Measurements from ENCODE around the gene LRRC3.

LRRC3 gene

DNA sequence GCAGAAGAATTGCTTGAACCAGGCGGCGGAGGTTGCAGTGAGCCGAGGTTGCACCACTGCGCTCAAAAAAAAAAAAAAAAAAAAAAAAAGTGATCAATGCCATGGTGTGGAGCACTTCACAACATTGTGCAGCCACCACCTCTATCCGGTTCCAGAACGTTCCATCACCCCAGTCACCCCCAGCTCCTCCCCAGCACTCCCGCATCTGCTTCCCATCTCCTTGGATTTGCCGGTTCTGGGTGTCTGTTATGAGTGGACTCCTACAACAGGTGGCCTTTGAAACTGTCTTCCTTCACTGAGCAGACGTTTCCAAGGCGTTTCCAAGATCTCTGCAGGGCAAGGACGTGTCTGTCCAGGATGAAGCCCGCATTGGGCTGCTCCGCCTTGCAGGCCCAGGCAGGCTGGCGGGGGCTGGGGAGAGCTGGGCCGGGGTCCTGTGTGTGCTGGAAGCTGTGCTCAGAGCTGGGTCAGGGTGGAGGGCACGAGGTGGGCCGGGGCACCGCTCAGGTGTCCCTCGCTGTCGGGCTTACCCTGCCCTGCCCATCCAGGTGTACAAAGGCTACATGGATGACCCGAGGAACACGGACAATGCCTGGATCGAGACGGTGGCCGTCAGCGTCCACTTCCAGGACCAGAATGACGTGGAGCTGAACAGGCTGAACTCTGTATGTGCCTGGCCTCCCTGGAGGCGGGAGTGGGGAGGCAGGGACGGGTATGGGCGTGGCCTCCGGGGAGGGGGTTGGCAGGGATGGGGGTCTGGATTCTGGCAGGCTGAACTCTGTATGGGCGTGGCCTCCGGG is 14.9 kb upstream of the LRRC3 start:
- DNase-seq = no peak

DNA sequence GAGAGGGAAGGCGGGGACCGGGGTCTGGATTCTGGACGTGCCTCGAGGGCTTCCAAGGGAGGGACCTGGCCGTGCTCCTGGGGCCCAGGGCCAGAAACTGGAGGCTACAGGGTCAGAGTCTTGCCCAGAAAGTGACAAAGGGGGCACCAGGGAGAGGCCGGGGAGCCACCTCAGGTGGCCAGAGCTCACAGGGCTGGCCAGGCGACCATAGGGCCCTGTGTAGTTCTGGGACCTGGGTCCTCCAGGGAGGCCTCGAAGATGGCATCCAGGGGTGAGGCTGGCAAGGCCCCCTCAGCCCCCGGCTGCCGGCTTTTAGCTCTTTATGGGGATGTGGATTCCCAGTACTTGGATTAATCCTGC is 14.3 kb upstream of the LRRC3 start:
- DNase-seq = no peak

DNA sequence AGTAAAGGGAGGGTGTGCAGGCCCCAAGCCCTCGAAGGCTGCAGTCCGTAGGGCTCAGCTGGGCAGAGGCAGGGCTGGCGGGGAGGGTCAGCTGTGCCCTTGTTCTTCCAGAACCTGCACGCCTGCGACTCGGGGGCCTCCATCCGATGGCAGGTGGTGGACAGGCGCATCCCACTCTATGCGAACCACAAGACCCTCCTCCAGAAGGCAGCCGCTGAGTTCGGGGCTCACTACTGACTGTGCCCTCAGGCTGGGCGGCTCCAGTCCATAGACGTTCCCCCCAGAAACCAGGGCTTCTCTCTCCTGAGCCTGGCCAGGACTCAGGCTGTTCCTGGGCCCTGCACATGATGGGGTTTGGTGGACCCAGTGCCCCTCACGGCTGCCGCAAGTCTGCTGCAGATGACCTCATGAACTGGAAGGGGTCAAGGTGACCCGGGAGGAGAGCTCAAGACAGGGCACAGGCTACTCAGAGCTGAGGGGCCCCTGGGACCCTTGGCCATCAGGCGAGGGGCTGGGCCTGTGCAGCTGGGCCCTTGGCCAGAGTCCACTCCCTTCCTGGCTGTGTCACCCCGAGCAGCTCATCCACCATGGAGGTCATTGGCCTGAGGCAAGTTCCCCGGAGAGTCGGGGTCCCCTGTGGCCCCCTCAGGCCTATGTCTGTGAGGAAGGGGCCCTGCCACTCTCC is 13.6 kb upstream of the LRRC3 start:
- DNase-seq = no peak

DNA sequence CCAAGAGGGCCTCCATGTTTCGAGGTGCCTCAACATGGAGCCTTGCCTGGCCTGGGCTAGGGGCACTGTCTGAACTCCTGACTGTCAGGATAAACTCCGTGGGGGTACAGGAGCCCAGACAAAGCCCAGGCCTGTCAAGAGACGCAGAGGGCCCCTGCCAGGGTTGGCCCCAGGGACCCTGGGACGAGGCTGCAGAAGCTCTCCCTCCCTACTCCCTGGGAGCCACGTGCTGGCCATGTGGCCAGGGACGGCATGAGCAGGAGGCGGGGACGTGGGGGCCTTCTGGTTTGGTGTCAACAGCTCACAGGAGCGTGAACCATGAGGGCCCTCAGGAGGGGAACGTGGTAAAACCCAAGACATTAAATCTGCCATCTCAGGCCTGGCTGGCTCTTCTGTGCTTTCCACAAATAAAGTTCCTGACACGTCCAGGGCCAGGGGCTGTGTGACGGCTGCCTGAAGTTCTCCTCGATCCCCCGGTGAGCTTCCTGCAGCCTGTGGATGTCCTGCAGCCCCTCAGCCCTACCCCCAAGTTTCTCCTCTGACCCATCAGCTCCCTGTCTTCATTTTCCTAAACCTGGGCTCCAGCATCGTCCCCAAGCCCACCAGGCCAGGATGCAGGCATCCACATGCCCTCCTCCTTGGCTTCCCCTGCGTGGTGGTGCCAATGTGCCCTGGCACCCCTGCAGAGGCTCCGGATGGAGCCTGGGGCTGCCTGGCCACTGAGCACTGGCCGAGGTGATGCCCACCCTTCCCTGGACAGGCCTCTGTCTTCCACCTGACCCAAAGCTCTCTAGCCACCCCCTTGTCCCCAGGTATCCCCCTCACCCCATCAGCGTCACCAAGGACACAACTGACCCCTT is 12.8 kb upstream of the LRRC3 start:
- no peak for DNase-seq

DNA sequence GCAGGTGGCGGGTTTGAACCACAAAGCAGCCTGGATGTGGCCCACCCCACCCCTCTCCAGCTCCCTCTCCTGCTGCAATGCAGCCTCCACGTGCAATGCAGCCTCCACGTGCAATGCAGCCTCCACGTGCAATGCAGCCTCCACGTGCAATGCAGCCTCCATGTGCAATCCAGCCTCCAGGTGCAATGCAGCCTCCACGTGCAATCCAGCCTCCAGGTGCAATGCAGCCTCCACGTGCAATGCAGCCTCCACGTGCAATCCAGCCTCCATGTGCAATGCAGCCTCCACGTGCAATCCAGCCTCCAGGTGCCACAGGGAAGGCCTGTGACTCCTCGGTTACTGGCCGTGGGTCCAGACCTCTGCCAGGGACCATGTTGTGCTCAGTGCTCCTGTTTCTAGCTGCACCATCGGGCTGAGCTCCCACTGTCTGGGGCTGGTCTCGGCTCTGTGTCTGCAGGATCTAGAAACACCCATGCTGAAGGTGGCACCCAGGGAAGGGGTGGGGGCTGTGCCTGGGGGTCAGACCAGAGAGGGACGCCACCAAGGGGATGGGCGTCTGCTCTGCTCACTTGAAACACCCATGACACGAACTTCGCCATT is 11.9 kb upstream of the LRRC3 start:
- DNase-seq = no peak

DNA sequence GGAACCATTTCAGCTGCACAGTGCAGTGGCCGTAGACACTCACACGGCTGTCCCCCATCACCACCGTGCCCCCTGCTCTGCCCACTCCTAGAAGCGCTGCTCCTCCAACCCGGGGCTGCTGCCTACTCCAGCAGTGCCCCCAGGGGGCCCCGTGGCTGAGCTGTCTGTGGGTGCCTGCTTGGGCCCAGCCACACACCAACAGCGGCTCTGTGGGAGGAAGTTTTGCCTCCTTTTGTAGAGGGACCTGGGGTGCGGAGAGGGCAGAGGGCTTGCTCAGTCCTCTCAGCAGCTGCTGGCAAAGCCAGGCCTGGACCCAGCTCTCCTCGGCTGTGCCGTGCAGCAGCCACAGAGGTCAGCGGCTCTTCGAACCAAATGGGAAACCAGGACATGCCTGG is 11.4 kb upstream of the LRRC3 start:
- DNase-seq = no peak

DNA sequence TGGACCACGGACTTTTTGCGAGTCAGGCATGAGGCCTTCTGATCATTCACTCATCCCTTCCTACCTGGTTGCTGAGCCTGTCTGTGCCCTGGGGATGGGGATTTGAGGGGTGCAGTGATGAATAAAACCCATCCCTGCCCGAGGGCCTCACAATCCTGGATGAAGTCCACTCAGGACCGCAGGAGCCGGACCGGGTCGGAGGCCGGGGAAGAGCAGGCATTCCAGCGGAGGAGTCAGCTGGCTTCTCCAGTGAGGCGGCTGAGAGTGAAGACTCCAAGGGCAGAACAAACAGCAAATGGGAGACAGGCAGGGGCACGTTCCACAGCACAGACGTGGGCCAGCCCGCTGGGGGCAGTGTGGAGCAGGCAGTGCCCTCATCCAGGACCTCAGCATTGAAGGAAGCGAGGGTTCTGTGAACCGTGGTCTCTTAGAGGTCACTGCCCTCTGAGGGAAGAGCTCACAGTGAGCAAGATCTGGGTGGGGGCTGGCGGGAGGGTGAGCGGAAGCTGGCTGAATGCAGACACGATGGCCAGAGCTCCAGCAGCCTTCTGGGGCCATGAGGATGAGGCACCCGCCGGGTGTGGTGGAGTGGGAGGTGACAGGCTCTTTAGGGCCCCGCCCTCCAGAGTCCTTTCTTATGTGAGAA is 10.9 kb upstream of the LRRC3 start:
- DNase-seq = no peak

DNA sequence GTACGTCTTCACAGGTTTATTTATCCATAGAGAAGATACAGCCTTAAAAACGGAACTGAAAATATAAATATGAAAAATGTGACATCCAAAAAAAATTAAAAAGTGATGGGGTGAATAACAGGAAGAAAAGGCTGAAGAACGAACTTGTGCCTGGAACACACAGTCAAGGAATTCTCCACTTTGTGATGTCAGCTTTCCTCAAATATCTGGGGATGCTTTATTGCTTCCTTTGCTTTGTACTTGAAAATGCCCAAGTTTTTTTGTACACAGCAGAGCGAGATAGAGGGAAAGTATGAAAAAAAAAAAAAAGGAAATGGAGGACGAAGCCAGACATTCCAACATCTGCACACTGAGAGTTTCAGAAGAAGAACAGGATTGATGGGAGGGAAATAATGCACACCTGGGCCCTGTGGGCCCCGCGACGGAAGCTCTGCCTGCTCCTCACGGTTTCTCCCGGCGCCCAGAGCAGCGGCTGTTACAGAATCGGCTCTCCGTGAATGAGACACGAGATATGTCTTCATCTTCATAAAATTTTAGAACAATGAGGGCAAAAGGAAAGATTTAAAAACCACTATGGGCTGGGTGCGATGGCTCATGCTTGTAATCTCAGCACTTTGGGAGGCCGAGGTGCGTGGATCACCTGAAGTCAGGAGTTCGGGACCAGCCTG is 10.0 kb upstream of the LRRC3 start:
- DNase-seq = no peak

DNA sequence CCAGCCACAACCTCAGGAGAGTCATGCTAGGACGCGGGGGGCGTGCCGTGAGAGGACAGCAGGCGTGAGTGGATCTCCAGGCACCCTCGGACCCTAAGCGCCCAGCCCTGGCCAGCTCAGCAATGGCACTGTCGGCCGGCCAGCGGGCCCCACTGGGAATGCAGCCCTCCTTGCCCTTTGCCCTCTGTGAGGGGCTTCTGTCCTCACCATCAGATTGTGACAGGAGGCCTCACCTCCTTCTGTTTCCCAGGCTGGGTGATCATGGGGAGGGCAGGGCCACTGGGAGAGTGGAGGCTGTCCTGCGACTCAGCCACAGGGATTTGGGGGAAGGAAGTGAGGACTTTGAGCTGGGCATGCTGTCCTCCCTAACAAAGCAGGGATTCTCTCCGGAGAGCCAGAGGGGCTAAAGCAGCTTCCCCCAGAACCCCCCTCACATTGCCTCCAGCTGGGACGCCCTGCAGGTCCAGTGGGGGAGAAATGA is 6.6 kb upstream of the LRRC3 start:
- DNase-seq = no peak

DNA sequence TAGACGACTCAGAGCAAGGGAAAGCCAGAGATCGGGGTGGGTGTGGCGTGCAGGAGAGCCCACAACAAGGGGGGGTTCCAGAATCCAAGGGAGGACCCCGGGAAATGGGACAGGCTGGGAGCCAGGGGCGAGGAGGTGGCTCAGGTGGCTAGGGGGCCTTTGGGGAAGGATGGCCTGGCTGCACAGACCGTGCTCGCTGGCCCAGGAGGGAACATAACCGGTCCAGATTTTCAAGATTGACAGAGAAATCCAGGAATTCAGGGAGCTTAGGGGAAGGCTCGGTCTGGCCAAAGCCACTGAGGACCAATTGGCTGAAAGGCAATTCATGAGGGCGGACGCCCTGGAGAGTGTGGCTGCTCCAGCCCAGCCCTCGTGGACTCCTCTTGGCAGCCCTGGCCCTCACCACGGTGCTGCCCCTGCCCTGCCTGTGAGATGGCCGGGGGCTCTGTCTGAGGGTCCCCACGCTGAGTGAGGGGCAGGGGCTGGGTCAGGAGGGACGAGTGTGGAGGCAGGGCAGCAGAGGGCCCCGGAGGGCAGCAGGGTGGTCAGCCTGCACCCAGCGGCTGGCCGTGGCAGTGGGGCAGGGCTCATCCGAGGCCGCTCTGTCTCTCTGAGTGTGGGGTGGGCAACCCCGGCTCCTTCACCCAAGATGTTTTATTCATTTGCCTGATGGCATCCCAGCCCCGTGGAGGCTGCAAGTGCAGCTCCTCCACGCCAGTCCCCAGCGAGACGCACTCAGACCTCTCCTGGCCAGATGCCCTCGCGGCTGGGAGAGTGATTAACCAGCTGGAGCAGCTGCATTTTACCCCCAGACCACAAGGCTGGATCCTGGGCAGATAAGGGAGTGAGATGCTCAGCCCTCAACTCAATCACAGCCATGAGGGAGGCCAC is 5.6 kb upstream of the LRRC3 start:
- no peak for DNase-seq

DNA sequence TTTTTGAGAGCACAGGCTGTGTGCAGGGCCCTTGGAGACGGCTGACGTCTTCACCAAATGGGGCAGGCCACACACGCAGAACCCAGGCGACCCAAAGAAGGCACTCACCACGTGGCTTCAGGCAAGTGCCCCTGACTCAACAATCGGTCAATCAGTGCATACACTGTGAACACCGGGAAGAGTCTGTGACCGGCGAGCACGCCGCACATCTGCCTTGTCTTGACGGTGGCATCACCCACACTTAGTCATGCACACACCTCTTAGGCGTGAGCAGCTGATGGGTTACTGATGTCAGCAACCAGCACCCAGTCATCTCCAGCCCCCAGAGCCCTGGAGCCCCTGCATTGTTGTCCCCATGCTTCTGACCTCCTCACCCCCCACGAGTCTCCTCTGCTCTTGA is 4.9 kb upstream of the LRRC3 start:
- no peak for DNase-seq

DNA sequence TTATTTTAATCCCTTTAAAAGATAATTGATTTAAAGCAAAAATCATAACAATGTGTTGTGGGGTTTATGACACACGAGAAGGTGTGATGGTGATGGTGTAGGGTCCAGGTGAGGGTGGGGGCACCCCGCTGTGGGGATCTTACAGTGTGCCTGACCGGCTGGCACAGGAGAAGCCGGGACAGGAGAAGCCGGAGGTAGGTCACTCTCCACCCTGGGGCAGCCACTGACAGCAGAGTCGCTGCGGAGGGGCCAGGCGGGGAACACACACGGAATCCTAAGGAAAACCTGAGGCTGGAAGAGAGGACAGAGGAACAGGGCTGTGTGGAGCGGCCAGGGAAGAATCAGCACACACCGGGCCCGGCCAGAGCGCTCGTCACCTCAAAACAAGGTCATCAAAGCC is 4.3 kb upstream of the LRRC3 start:
- DNase-seq = no peak

DNA sequence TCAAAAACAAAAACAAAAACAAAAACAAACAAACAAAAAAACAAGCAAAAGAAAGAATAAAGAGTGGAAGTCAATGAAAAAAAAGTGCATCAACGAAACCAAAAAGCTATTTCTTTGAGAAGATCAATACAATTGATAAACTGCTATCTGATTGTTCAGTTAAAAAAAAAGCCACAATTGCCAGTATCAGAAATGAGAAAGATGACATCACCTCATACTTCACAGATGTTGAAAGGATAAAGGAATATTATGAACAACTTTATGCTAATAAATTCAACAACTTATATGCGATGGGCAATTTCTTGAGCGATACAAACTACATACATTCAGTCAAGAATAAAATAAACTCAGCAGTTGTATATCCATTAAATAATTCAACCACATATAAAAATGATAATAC is 2.2 kb upstream of the LRRC3 start:
- no peak for DNase-seq

DNA sequence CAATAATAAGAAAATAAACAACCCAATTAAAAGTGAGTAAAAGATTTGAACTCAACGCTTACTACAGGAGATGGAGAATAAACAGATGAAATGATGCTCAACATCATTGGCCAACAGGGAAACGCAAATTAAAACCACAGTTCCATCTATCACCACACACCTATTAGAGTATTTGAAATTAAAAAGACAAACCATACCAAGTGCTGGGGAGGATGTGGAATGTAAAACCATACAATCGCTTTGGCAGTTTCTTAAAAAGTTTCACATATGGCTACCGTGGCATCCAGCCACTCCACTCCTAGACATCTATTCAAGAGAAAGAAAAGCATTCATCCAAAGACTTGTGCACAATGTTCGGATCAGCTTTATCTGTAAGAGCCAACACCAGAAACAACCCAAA is 1.3 kb upstream of the LRRC3 start:
- no peak for DNase-seq

DNA sequence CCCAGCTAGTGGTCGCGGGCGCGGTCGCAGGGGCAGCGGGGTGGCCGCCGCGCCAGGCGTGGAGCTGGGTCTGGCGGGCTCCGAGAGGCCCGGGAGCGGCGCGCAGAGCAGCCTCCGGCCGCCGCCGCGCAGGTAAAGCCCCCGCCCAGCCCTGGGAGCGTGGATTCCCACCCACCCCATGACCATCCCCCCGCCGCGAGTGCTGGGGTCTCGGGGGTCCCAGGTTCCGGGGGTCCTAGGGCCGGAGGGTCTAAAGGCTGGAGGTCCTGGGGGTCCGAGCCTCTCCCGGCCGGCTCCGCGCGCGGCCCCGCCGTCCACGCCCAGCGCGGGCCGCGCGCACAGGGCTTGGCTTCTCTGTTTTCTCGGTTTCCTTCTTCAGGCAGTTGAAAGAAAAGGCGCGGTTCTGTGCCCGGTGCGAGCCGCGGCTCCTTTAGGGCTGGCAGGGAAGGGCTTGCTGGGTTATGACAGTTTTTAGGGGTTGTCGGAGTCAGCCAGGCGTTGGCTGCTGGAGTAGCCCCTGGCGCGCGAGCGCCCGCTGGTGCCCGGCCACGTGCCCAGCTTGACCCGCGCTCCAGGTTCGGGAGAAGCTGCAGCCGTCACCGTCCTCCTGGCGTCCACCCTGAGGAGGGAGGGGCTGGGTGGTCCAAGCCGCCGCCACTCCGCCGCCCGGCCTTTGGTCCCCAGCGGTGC is 359 bp downstream of the LRRC3 start:
- peak; percentile 15 to 26 for DNase-seq

DNA sequence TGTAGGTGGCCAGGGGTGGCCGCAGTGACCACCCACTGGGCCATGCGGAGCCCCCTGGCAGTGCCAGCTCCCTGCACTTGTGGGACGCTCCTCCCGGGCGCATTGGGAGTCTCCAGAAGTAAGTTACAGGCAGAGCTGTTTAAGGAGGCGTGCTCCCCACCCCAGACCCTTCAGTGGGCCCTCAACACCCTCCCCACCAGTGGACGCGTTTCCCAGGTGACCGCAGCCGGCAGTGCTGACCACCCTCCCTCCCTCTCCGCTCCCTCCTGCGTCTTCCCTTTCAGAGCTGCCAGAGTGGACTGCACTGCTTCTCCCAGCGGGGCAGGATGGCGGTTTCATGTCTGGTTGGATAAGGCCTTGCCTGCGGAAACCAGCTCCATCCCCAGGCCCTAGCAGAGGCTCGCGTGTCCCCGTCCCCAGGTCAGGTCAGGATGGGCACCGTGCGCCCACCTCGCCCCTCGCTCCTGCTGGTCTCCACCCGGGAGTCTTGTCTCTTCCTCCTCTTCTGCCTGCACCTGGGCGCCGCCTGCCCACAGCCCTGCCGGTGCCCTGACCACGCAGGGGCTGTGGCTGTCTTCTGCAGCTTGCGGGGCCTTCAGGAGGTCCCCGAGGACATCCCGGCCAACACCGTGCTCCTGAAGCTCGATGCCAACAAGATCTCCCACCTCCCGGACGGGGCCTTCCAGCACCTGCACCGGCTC is 1.1 kb downstream of the LRRC3 start:
- no peak for DNase-seq

DNA sequence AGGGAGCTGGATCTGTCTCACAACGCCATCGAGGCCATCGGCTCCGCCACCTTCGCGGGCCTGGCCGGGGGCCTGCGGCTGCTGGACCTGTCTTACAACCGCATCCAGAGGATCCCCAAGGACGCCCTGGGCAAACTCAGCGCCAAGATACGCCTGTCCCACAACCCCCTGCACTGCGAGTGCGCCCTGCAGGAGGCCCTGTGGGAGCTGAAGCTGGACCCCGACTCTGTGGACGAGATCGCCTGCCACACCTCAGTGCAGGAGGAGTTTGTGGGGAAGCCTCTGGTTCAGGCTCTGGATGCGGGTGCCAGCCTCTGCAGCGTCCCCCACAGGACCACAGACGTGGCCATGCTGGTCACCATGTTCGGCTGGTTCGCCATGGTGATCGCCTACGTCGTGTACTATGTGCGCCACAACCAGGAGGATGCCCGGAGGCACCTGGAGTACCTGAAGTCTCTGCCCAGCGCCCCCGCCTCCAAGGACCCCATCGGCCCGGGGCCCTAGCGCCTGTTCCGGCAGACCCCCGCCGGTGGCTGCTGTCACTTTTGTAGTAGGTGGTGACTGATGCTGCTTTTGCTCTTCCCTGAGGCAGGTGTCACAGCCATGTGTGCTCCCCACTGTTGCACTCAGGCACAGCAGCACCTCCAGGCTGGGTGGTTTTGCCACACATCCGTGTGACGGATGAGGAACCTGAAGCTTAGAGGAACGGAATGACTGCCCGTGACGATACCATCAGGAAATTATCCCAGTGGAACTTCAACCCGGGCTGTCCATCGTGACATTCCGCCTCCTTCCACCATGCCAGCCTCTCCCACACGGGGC is 1.8 kb downstream of the LRRC3 start:
- no peak for DNase-seq

DNA sequence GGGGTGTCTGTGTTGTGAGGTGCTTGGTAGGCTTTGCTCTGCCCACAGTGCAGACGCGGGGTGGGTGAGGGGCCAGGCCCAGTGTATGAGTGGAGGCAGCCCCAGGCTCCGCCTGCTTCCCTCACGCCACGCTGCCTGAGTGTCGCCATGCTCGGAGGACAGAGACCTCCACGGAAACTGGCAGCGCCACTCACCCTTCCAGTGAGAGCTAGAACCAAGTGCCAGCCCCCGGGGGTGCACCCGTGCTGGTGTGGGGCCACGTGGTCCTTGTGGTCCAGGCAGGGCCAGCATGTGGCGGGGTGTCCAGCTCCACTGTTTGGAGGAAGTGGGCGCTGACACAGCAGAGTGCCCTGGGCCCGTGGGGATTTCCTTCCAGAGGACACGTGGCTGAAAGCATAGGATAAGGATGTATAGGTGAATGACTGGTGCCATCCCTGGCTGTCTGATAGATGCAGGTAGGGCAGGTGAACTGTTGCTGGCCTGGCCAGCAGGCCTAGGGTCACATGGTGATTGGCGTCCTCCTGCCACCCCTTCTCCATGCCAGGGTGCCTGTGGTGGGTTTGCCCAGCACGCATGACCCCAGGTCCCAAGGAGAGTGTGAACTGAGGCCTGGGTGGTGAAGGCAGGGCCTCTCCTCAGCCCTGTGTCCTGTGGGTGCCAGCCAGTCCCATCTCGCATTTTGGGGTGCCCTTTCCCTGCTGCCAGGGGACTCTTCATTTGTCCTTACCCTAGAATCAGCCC is 3.8 kb downstream of the LRRC3 start:
- DNase-seq = no peak
